B cell (primary cell): Measurements from ENCODE around the gene SIRT7.

ENCODE experiments used
- CTCF ChIP-seq: fragments of 200-600 bp; IDR thresholded peaks from one replicate; pipeline ENCODE4 v1.8.0; 2022; ENCODE audit warnings: antibody characterized with exemption, mild to moderate bottlenecking
- EZH2 ChIP-seq: IDR thresholded peaks from 2 replicates; pipeline ENCODE4 v1.6.1; 2012; ENCODE audit warnings: borderline replicate concordance, low read depth, mild to moderate bottlenecking, moderate library complexity, low read length; ENCODE audit not compliant: insufficient read depth, poor library complexity, severe bottlenecking

DNA sequence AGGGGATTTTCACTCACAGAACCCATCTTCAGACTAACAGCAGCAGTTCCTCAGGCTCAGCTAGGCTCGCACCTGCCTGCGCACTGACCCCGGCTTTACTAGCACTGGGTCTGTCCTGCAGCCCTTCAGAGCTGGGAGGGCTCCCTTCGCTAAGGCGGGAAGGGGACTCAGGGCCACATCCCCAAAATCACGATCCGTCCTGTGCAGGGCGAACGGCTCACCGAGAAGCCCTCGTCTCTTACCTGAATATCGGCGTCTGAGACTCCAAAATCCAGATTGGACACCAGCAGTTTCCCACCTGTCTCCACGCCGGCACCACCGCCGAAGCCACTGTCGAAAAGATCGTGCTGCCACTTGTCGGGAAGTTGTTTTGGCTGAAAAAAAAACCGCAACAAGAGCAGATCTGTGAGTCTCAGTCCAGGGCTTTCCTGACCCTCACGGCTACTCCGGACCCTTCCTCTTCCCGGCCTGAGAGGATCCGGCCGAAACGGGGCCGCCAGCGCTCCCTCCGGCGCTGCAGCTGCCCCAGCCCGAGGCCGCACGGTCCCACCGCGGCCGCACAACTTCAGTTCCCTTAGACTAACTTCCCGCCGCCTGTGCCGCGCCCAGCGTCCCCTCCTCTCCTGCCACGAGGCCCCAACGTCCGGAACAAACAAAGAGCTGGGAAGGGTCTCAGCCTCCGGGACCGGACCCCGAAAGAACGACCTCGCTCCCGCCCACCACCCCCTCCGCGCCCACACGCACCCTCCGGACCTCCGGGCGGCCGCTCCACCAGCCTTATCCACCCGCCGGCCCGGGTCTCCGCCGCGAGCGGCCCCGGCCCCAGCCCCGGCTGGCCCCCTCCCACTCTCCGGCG lies 27.3 kb downstream of the SIRT7 start:
- no peak for TF ChIP-seq CTCF
- no peak for TF ChIP-seq EZH2
